Progenitor cell of endocrine pancreas (in vitro differentiated cells): ENCODE results near the gene AEN. TPM values are rescaled to one million over a fixed set of nuclear protein-coding genes. Genes with fewer than 3 reads are reported as not detected.

Source experiments
- DNase-seq: peaks from one replicate; pipeline ENCODE4 v3.0.0; 2021; ENCODE audit warnings: low spot score; ENCODE audit not compliant: unreplicated experiment
- H3K27ac Mint-ChIP-seq: 2 replicates; pipeline ENCODE4 v1.8.0; 2021; ENCODE audit warnings: mild to moderate bottlenecking, moderate library complexity, mixed read lengths
- H3K27me3 Mint-ChIP-seq: 2 replicates; pipeline ENCODE4 v1.8.0; 2021; ENCODE audit warnings: mixed read lengths
- H3K36me3 Mint-ChIP-seq: 2 replicates; pipeline ENCODE4 v1.8.0; 2022; ENCODE audit warnings: mixed read lengths; ENCODE audit not compliant: insufficient read depth
- H3K4me1 Mint-ChIP-seq: 2 replicates; pipeline ENCODE4 v1.8.0; 2021; ENCODE audit warnings: low read depth, mixed read lengths
- H3K4me3 Mint-ChIP-seq: 2 replicates; pipeline ENCODE4 v1.8.0; 2021; ENCODE audit warnings: low read depth, mild to moderate bottlenecking, moderate library complexity, mixed read lengths
- H3K9me3 Mint-ChIP-seq: 2 replicates; pipeline ENCODE4 v1.8.0; 2021; ENCODE audit warnings: low read depth, mixed read lengths
- total RNA-seq: library from RNA; stranded (reverse); gene quantifications from 2 replicates; pipeline ENCODE4 v1.2.1, GENCODE V29; 2021
- TF ChIP-seq, protein P1 (sequence below): fragments of 200-600 bp; sonication (generic); IDR thresholded peaks from one replicate; pipeline ENCODE4 v1.5.0; 2021; ENCODE audit warnings: antibody characterized with exemption, mild to moderate bottlenecking; ENCODE audit not compliant: unreplicated experiment

Gene AEN
- total RNA-seq, 1 donor from 2014 or later, result 28.2 TPM

GRCh38 chr15:88649286-88649733, 28.2 kb downstream of the AEN start:
- Mint-ChIP-seq H3K27ac (no peak overlapping the region), H3K27me3 (no peaks in the 10 kb centered on the region)

DNA sequence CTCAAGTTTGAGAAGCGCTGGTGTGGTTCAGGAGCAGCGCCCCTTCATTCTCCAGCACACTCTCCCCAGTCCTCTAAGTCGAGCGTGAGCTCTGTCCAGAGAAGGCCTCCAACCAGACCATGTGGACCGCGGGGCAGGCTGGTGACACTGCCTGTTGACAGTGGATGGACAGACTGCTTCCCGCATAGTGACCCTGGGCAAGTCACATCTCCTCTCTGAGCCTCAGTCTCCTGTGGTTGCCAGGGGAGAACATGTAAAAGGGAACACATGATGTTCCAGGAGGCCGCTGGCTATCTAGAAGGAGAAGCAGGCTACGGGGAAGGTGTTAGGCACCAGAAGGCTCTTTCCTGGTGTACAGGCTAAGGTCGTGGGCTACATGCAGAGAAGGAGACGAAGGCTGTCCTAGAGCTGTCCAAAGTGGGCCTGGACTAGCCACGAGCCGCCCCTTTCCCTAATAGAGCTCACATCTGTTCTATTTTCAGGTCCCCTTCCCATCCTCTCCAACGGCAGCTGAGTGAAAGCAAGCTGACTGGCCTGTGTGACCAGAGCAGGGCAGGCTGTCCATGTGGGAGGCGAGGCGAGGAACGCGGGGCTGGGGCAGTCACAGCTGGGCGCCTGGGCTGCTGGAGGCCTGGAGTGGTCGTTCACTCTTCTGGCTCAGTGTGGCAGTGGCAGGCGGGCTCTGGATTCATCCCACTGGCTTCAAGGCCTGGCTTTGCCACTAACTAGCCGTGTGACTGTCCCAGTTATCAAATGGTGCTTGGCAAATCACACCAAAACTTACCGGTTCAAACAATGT, 28.8 kb downstream of the AEN start:
- Mint-ChIP-seq H3K27me3 (peaks cover 2% of the 10 kb centered on the region), H3K9me3 (no peaks in the 10 kb centered on the region), H3K4me3 (no peak overlapping the region), H3K27ac (no peak overlapping the region), H3K4me1 (no peaks in the 10 kb centered on the region), H3K36me3 (no peaks in the 10 kb centered on the region)
- TF ChIP-seq, protein P1, sequence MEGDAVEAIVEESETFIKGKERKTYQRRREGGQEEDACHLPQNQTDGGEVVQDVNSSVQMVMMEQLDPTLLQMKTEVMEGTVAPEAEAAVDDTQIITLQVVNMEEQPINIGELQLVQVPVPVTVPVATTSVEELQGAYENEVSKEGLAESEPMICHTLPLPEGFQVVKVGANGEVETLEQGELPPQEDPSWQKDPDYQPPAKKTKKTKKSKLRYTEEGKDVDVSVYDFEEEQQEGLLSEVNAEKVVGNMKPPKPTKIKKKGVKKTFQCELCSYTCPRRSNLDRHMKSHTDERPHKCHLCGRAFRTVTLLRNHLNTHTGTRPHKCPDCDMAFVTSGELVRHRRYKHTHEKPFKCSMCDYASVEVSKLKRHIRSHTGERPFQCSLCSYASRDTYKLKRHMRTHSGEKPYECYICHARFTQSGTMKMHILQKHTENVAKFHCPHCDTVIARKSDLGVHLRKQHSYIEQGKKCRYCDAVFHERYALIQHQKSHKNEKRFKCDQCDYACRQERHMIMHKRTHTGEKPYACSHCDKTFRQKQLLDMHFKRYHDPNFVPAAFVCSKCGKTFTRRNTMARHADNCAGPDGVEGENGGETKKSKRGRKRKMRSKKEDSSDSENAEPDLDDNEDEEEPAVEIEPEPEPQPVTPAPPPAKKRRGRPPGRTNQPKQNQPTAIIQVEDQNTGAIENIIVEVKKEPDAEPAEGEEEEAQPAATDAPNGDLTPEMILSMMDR, result no peak
- no peak for DNase-seq

More at GRCh38 chr15:88649286-88649733, 28.2 kb downstream of the AEN start:
- Mint-ChIP-seq H3K4me3 (no peak overlapping the region), H3K9me3 (no peaks in the 10 kb centered on the region), H3K4me1 (no peaks in the 10 kb centered on the region), H3K36me3 (no peaks in the 10 kb centered on the region)
- no peak for DNase-seq
- TF ChIP-seq, protein P1, result no peak

DNA sequence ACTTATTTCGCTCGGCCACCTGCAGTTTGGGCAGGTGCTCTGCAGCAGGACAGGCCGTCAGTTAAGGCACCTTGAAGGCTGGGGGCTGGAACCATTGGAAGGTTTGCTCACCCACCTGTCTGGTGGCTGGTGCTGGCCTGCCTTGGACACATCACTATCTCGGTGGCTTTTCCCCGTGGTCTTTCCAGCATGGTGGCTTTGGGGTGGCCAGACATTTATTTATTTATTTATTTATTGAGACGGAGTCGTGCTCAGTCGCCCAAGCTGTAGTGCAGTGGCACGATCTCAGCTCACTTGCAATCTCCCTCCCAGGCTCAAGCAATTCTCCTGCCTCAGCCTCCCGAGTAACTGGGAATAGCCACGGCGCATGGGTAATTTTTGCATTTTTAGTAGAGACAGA, 29.4 kb downstream of the AEN start:
- H3K36me3 Mint-ChIP-seq, result no peaks in the 10 kb centered on the region
- H3K4me1 Mint-ChIP-seq, result no peaks in the 10 kb centered on the region
- H3K4me3 Mint-ChIP-seq, result no peak overlapping the region
- no peak overlapping the region for H3K27ac Mint-ChIP-seq
- TF ChIP-seq, protein P1, result no peak
- DNase-seq, result no peak
- no peaks in the 10 kb centered on the region for H3K9me3 Mint-ChIP-seq
- peaks cover 3% of the 10 kb centered on the region for H3K27me3 Mint-ChIP-seq

DNA sequence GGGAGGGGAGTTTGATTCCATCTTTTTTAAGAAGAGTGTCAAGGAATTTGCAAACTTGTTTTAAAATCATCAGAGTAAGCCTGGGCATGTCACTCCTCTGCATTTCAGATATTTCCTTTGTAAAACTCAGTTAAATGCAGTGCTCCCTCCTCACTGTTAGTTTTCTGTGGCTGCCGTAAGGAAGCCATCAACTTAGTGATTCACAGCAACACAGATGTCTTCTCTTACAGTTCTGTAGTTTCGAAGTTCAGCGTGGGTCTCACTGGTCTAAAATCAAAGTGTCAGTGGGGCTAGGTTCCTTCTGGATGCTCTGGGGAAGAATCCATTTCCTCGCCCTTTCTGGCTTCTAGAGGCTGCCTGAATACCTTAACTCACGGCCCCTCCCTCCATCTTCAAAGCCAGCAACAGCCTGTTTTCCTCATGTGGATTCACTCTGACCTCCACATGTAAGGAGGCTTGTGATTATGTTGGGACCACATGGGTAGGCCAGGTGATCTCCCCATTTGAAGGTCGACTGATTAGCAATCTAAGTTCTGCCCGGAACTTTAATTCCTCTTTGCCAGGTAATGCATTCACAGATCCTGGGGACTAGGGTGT, 30.1 kb downstream of the AEN start:
- no peak for DNase-seq
- H3K4me1 Mint-ChIP-seq, result no peaks in the 10 kb centered on the region
- H3K4me3 Mint-ChIP-seq, result no peak overlapping the region
- TF ChIP-seq, protein P1, result no peak
- H3K27ac Mint-ChIP-seq, result no peak overlapping the region
- no peaks in the 10 kb centered on the region for H3K36me3 Mint-ChIP-seq
- H3K27me3 Mint-ChIP-seq, result peaks cover 3% of the 10 kb centered on the region
- no peaks in the 10 kb centered on the region for H3K9me3 Mint-ChIP-seq

- H3K27ac Mint-ChIP-seq, result no peak overlapping the region
Observed at GRCh38 chr15:88651971-88652370, 30.8 kb downstream of the AEN start.

More at GRCh38 chr15:88651971-88652370, 30.8 kb downstream of the AEN start:
- Mint-ChIP-seq H3K4me1 (no peaks in the 10 kb centered on the region), H3K9me3 (no peaks in the 10 kb centered on the region), H3K27me3 (peaks cover 3% of the 10 kb centered on the region), H3K36me3 (no peaks in the 10 kb centered on the region), H3K4me3 (no peak overlapping the region)
- TF ChIP-seq, protein P1, result no peak
- no peak for DNase-seq
